Nephron progenitor cell (in vitro differentiated cells): ENCODE measurements around the gene ZDHHC4.
A peak's percentile ranks its signal among the peaks of the same experiment; 100 is the strongest.

ENCODE experiments used
- DNase-seq: peaks from one replicate; pipeline ENCODE4 v3.0.0; 2021
- H3K27ac Mint-ChIP-seq: 2 replicates; pipeline ENCODE4 v1.8.0; 2021; ENCODE audit warnings: mild to moderate bottlenecking, moderate library complexity, mixed read lengths
- H3K27me3 Mint-ChIP-seq: 2 replicates; pipeline ENCODE4 v1.8.0; 2021; ENCODE audit warnings: mild to moderate bottlenecking, low read depth, mixed read lengths; ENCODE audit not compliant: poor library complexity
- H3K36me3 Mint-ChIP-seq: 2 replicates; pipeline ENCODE4 v1.8.0; 2021; ENCODE audit warnings: low read depth, mixed read lengths
- H3K4me1 Mint-ChIP-seq: 2 replicates; pipeline ENCODE4 v1.8.0; 2021; ENCODE audit warnings: mixed read lengths
- H3K4me3 Mint-ChIP-seq: 2 replicates; pipeline ENCODE4 v1.8.0; 2021; ENCODE audit warnings: mild to moderate bottlenecking, moderate library complexity, mixed read lengths
- H3K9me3 Mint-ChIP-seq: 2 replicates; pipeline ENCODE4 v1.8.0; 2021; ENCODE audit warnings: mild to moderate bottlenecking, moderate library complexity, mixed read lengths
- TF ChIP-seq, protein P1 (sequence below): fragments of 200-600 bp; sonication (generic); IDR thresholded peaks from 2 replicates; pipeline ENCODE4 v1.5.0; 2021; ENCODE audit warnings: antibody characterized with exemption

Gene ZDHHC4

GRCh38 chr7:6589829-6590644 lies 12.8 kb downstream of the ZDHHC4 start, which contains the start of gene INTS15:
Gene INTS15, plus strand, starts transcription at chr7:6590021. Its CDS starts 263 bp downstream, at chr7:6590284.
- Mint-ChIP-seq H3K27ac (peak within 1 kb of the TSS; percentile 68), H3K4me1 (peaks cover 18% of the 10 kb centered on the region), H3K9me3 (no peaks in the 10 kb centered on the region), H3K4me3 (peak within 1 kb of the TSS; percentile 91), H3K36me3 (peaks cover 51% of the 10 kb centered on the region), H3K27me3 (no peaks in the 10 kb centered on the region)
- peak; percentile 89 for DNase-seq
- TF ChIP-seq, protein P1, sequence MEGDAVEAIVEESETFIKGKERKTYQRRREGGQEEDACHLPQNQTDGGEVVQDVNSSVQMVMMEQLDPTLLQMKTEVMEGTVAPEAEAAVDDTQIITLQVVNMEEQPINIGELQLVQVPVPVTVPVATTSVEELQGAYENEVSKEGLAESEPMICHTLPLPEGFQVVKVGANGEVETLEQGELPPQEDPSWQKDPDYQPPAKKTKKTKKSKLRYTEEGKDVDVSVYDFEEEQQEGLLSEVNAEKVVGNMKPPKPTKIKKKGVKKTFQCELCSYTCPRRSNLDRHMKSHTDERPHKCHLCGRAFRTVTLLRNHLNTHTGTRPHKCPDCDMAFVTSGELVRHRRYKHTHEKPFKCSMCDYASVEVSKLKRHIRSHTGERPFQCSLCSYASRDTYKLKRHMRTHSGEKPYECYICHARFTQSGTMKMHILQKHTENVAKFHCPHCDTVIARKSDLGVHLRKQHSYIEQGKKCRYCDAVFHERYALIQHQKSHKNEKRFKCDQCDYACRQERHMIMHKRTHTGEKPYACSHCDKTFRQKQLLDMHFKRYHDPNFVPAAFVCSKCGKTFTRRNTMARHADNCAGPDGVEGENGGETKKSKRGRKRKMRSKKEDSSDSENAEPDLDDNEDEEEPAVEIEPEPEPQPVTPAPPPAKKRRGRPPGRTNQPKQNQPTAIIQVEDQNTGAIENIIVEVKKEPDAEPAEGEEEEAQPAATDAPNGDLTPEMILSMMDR, result peak; percentile 35

DNA sequence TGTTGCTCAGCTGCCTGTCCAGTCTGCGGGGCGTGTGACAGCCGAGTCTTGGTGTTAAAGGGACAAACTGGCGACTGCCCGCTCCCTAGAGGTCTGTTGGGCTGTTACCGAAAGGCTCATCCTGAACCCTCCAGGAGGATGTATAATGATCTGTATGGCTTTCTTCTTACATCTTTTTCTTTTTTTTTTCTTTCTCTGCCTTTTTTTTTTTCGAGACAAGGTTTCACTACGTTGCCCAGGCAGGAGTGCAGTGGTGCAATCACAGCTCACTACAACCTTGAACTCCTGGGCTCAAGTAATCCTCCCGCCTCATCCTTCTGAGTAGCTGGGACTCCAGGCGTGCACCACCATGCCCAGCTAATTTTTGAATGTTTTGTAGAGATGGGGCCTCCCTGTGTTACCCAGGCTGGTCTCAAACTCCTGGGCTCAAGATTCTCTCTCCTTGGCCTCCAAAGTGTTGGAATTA lies 13.4 kb downstream of the ZDHHC4 start:
- H3K36me3 Mint-ChIP-seq, result peaks cover 54% of the 10 kb centered on the region

DNA sequence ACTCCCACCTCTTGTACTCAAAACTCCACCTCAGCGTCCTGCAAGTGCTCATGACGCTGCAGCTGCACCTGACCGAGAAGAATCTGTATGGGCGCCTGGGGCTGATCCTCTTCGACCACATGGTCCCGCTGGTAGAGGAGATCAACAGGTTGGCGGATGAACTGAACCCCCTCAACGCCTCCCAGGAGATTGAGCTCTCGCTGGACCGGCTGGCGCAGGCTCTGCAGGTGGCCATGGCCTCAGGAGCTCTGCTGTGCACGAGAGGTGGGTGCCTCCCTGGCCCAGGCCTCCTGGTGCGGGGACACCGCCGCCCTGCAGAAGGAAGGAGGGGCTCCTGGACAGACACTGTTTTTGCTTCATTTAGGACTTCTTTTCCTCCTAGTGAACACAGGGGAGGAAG lies 22.8 kb downstream of the ZDHHC4 start:
- H3K27ac Mint-ChIP-seq, result no peak overlapping the region
- H3K27me3 Mint-ChIP-seq, result no peaks in the 10 kb centered on the region
- no peaks in the 10 kb centered on the region for H3K9me3 Mint-ChIP-seq
- DNase-seq, result no peak
- no peak overlapping the region for H3K4me3 Mint-ChIP-seq
- no peaks in the 10 kb centered on the region for H3K4me1 Mint-ChIP-seq
- TF ChIP-seq, protein P1, result no peak
- H3K36me3 Mint-ChIP-seq, result peaks cover 68% of the 10 kb centered on the region

More for the DNA sequence above, 13.4 kb downstream of the ZDHHC4 start:
- peak overlapping the region; percentile 57 for H3K27ac Mint-ChIP-seq
- peaks cover 18% of the 10 kb centered on the region for H3K4me1 Mint-ChIP-seq
- no peaks in the 10 kb centered on the region for H3K9me3 Mint-ChIP-seq
- peak overlapping the region; percentile 91 for H3K4me3 Mint-ChIP-seq
- no peak for DNase-seq
- no peaks in the 10 kb centered on the region for H3K27me3 Mint-ChIP-seq
- TF ChIP-seq, protein P1, result no peak

DNA sequence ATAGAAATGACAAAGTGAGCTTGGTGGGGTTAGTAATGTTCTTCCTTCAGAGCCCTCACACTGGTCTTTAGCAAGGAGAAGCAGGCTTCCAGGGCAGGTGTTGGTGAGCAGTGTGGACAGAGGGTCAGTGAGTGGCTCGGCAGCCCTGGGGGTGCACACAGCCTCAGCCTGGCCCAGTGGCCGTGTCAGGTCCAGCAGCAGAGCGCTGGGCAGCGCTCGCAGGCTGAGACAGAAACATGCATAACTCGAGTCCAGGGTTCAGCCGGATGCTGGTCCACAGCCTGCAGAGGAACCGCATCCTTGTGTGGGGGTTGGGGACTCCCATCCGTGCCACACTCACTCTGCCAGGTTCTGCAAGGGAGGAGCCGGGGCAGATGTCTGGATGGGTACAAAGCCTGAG lies 27.2 kb downstream of the ZDHHC4 start:
- H3K27ac Mint-ChIP-seq, result no peak overlapping the region
- peaks cover 43% of the 10 kb centered on the region for H3K36me3 Mint-ChIP-seq
- no peaks in the 10 kb centered on the region for H3K9me3 Mint-ChIP-seq
- no peaks in the 10 kb centered on the region for H3K4me1 Mint-ChIP-seq
- TF ChIP-seq, protein P1, result no peak
- no peak for DNase-seq
- no peaks in the 10 kb centered on the region for H3K27me3 Mint-ChIP-seq
- no peak overlapping the region for H3K4me3 Mint-ChIP-seq

GRCh38 chr7:6606866-6607583 lies 29.8 kb downstream of the ZDHHC4 start:
- Mint-ChIP-seq H3K36me3 (peaks cover 33% of the 10 kb centered on the region), H3K4me3 (no peak overlapping the region), H3K9me3 (peaks cover 2% of the 10 kb centered on the region), H3K27ac (no peak overlapping the region), H3K4me1 (no peaks in the 10 kb centered on the region), H3K27me3 (no peaks in the 10 kb centered on the region)
- TF ChIP-seq, protein P1, result no peak
- no peak for DNase-seq
